Measurements from ENCODE around the gene NCKAP5L. TPM values are rescaled to one million over a fixed set of nuclear protein-coding genes. Genes with fewer than 3 reads are reported as not detected.

The NCKAP5L gene
- total and polyA plus RNA-seq, 9 of the 15 experiments (the other 6 are each of a cell fraction or from before 2014, with no cell fraction given) = 0.01 to 14.4 (median 3.7) TPM

- TF ChIP-seq, protein P1, sequence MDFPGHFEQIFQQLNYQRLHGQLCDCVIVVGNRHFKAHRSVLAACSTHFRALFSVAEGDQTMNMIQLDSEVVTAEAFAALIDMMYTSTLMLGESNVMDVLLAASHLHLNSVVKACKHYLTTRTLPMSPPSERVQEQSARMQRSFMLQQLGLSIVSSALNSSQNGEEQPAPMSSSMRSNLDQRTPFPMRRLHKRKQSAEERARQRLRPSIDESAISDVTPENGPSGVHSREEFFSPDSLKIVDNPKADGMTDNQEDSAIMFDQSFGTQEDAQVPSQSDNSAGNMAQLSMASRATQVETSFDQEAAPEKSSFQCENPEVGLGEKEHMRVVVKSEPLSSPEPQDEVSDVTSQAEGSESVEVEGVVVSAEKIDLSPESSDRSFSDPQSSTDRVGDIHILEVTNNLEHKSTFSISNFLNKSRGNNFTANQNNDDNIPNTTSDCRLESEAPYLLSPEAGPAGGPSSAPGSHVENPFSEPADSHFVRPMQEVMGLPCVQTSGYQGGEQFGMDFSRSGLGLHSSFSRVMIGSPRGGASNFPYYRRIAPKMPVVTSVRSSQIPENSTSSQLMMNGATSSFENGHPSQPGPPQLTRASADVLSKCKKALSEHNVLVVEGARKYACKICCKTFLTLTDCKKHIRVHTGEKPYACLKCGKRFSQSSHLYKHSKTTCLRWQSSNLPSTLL (IDR thresholded peaks at IDR 0.05) = no peak
- TF ChIP-seq, protein P2, sequence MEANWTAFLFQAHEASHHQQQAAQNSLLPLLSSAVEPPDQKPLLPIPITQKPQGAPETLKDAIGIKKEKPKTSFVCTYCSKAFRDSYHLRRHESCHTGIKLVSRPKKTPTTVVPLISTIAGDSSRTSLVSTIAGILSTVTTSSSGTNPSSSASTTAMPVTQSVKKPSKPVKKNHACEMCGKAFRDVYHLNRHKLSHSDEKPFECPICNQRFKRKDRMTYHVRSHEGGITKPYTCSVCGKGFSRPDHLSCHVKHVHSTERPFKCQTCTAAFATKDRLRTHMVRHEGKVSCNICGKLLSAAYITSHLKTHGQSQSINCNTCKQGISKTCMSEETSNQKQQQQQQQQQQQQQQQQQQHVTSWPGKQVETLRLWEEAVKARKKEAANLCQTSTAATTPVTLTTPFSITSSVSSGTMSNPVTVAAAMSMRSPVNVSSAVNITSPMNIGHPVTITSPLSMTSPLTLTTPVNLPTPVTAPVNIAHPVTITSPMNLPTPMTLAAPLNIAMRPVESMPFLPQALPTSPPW (CRISPR knock-in tag; IDR thresholded peaks at IDR 0.05) = no peak
- TF ChIP-seq YBX1 (IDR thresholded peaks at IDR 0.05) (no peak), ZNF444 (CRISPR knock-in tag; IDR thresholded peaks at IDR 0.05) (no peak), THRAP3 (IDR thresholded peaks at IDR 0.05; ENCODE audit: borderline replicate concordance) (no peak), CEBPG (CRISPR knock-in tag; IDR thresholded peaks at IDR 0.05) (peak; percentile 99), CEBPG (tag; conservative IDR thresholded peaks at IDR 0.05 in 1 of 2, IDR thresholded peaks at IDR 0.05 in 1 of 2) (peak; percentile 96 to 99), SMARCB1 (IDR thresholded peaks at IDR 0.05; ENCODE audit: insufficient read length, low read depth) (no peak), ZC3H11A (IDR thresholded peaks at IDR 0.05; ENCODE audit: low read depth, low read length) (no peak), HMGXB4 (CRISPR knock-in tag; IDR thresholded peaks at IDR 0.05) (no peak), CCNT2 (IDR thresholded peaks at IDR 0.05; ENCODE audit: borderline replicate concordance, extremely low read depth, insufficient read length, low read depth, low read length) (no peak)
- TF ChIP-seq, protein P3, sequence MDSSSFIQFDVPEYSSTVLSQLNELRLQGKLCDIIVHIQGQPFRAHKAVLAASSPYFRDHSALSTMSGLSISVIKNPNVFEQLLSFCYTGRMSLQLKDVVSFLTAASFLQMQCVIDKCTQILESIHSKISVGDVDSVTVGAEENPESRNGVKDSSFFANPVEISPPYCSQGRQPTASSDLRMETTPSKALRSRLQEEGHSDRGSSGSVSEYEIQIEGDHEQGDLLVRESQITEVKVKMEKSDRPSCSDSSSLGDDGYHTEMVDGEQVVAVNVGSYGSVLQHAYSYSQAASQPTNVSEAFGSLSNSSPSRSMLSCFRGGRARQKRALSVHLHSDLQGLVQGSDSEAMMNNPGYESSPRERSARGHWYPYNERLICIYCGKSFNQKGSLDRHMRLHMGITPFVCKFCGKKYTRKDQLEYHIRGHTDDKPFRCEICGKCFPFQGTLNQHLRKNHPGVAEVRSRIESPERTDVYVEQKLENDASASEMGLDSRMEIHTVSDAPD (CRISPR knock-in tag; IDR thresholded peaks at IDR 0.05) = no peak
Measured at GRCh38 chr12:49750027-49750995, 77.9 kb downstream of the NCKAP5L start (continued).

All from K562 (cell line).